Renal cortical epithelial cell (primary cell): ENCODE measurements around the gene CHD9. TPM values are rescaled to one million over a fixed set of nuclear protein-coding genes. Genes with fewer than 3 reads are reported as not detected.
A peak's percentile ranks its signal among the peaks of the same experiment; 100 is the strongest.
"Not testable (repeated sequence)": the region's sequence is repeated elsewhere in the genome, so short reads cannot be mapped to it uniquely, and the experiment has no call there.

Experiments used
- DNase-seq: peaks from one replicate; pipeline ENCODE4 v3.0.0-alpha.2; 2011; ENCODE audit warnings: low read depth
- total RNA-seq: library from RNA; depleted of rRNA; stranded (reverse); fragments of >200 nt; gene quantifications from 2 replicates; pipeline ENCODE4 v1.2.3, GENCODE V29; 2014

CHD9 gene
- total RNA-seq, 1 donor from 2014 or later: 88.7 TPM

- DNase-seq: no peak
Measured at GRCh38 chr16:53071748-53072301, 17.0 kb downstream of the CHD9 start.

GRCh38 chr16:53073022-53073421, 18.2 kb downstream of the CHD9 start:
- no peak for DNase-seq

- DNase-seq: not testable (repeated sequence)
Measured at GRCh38 chr16:53074296-53074695, 19.5 kb downstream of the CHD9 start.

- DNase-seq: not testable (repeated sequence)
Measured at GRCh38 chr16:53075461-53075860, 20.7 kb downstream of the CHD9 start.

- no peak for DNase-seq
Measured at GRCh38 chr16:53078247-53078646, 23.5 kb downstream of the CHD9 start.

GRCh38 chr16:53078765-53079485, 24.1 kb downstream of the CHD9 start:
- DNase-seq: no peak

- DNase-seq: peak; percentile 44
Measured at GRCh38 chr16:53080345-53081031, 25.7 kb downstream of the CHD9 start.

GRCh38 chr16:53081032-53081424, 26.2 kb downstream of the CHD9 start:
- no peak for DNase-seq

GRCh38 chr16:53081686-53082407, 27.1 kb downstream of the CHD9 start:
- DNase-seq: no peak

- DNase-seq: no peak
Measured at GRCh38 chr16:53082509-53082908, 27.7 kb downstream of the CHD9 start.

GRCh38 chr16:53083119-53083518, 28.3 kb downstream of the CHD9 start:
- no peak for DNase-seq

GRCh38 chr16:53084141-53084541, 29.4 kb downstream of the CHD9 start:
- DNase-seq: no peak

GRCh38 chr16:53084746-53085334, 30.0 kb downstream of the CHD9 start:
- no peak for DNase-seq

GRCh38 chr16:53085369-53085843, 30.6 kb downstream of the CHD9 start:
- no peak for DNase-seq

- DNase-seq: no peak
Measured at GRCh38 chr16:53085931-53086421, 31.2 kb downstream of the CHD9 start.

- no peak for DNase-seq
Measured at GRCh38 chr16:53087101-53087500, 32.3 kb downstream of the CHD9 start.

GRCh38 chr16:53089434-53090285, 34.9 kb downstream of the CHD9 start:
- DNase-seq: peak; percentile 46

GRCh38 chr16:53090286-53090590, 35.4 kb downstream of the CHD9 start:
- DNase-seq: no peak

GRCh38 chr16:53090591-53091411, 36.0 kb downstream of the CHD9 start:
- peak; percentile 86 for DNase-seq
